Fibroblast of mammary gland (primary cell): ENCODE data around the gene RIT2.

Source experiments
- DNase-seq: peaks from one replicate; pipeline ENCODE4 v3.0.0-alpha.2; 2010; ENCODE audit warnings: low read depth
- H3K4me3 ChIP-seq: 2 replicates; pipeline ENCODE4 v1.5.1; 2011; ENCODE audit warnings: low read depth, mild to moderate bottlenecking, low read length, moderate library complexity; ENCODE audit not compliant: control insufficient read depth
- TF ChIP-seq, protein P1 (sequence below): conservative IDR thresholded peaks from 2 replicates; pipeline ENCODE4 v1.5.1; 2011; ENCODE audit warnings: low read depth, low read length, inconsistent platforms; ENCODE audit not compliant: control insufficient read depth, insufficient read depth

RIT2 gene

DNA sequence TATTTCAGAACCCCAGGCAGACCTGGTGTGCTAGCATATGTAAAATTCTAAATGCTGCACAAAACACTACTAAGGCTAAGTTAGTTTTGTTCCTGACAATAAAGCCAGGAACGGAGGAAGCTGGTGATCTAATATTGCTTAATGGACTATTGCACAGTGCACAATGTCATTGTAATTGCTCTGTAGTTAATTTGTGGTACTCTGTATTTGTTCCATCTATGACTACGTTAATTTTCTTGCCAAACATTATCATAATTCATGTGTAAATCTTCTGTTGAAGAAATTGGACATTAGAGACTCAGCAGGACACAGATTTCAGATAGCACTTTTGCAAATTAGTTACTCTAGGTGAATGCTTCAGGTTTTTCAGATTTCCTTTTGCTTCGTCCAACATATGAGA lies 232.3 kb downstream of the RIT2 start:
- TF ChIP-seq, protein P1, sequence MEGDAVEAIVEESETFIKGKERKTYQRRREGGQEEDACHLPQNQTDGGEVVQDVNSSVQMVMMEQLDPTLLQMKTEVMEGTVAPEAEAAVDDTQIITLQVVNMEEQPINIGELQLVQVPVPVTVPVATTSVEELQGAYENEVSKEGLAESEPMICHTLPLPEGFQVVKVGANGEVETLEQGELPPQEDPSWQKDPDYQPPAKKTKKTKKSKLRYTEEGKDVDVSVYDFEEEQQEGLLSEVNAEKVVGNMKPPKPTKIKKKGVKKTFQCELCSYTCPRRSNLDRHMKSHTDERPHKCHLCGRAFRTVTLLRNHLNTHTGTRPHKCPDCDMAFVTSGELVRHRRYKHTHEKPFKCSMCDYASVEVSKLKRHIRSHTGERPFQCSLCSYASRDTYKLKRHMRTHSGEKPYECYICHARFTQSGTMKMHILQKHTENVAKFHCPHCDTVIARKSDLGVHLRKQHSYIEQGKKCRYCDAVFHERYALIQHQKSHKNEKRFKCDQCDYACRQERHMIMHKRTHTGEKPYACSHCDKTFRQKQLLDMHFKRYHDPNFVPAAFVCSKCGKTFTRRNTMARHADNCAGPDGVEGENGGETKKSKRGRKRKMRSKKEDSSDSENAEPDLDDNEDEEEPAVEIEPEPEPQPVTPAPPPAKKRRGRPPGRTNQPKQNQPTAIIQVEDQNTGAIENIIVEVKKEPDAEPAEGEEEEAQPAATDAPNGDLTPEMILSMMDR: no peak
- no peak for DNase-seq
- no peak overlapping the region for H3K4me3 ChIP-seq

DNA sequence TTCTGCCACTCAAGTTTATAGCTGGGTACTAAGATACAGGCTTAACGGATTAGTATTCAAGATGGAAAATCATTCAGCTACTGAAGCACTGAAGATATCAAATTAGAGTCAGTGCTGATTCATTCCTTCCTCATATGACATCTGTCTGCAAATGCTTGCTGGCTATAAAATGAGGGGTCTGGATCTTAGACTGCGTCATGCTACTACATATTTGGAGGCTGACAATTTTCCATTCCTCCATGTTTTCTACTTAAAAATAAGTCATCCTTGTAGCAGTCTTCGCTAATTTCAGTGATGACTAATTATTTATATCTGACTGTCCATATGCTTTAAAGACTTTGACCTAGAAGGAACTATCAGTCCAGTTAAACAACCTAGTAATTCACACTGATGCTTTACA lies 233.4 kb downstream of the RIT2 start:
- TF ChIP-seq, protein P1: no peak
- no peak overlapping the region for H3K4me3 ChIP-seq
- peak; percentile 0 for DNase-seq

DNA sequence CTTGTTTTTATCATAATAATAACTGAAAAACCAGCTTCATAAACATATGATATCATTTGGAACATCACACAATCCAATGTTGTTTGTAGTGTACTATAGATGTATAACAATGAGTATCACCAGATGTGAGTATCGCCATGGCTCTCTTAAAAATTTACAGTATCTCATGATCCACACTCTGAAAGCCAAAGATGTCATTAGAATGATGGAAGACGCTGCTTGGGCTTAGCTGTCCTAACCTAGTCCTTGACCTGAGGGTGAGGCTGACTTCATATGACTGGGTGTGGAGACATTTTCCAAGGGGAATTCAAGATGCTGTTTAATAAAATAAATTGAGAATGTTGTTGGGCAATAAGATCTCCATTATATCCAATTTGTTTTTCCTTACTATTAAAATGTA lies 242.6 kb downstream of the RIT2 start:
- no peak for DNase-seq
- TF ChIP-seq, protein P1: no peak
- H3K4me3 ChIP-seq: no peak overlapping the region

DNA sequence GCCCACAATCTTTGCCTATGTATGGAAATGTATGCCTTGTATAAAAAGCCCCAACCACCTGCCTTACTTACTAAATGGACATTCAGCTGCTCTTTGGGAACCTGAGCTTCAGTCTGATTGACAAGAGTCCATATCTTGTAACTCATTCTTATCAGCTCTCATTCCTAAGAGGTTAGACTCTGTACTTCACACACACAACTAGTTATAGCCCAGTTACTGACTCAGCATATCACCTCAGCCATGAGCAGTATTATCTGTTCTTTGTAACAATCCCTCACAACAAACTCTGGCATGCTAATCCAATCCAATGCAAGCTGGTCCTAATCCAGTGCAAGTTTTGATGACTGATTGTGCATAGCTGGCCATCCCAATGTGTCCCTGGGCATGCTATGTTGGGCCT lies 250.6 kb downstream of the RIT2 start:
- no peak overlapping the region for H3K4me3 ChIP-seq
- TF ChIP-seq, protein P1: no peak
- no peak for DNase-seq

DNA sequence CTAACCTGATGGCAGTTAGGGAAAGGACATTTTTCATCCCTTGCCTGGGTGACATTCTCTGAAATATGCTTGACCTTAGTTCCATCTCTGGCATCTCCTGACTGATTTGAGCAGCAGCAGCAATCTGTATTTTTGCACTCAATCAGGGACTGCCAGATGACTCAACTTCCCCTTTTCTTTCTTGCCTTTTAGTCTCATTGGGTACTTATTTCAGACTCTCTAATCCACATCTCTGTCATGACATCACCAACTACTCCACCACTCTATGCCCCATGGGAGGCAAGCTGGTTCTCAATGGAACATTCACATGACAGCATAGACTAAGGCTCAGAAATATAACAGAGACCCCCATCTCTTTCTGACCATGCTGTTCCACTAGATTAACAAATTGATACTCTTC lies 254.2 kb downstream of the RIT2 start:
- TF ChIP-seq, protein P1: no peak
- no peak for DNase-seq
- no peak overlapping the region for H3K4me3 ChIP-seq

DNA sequence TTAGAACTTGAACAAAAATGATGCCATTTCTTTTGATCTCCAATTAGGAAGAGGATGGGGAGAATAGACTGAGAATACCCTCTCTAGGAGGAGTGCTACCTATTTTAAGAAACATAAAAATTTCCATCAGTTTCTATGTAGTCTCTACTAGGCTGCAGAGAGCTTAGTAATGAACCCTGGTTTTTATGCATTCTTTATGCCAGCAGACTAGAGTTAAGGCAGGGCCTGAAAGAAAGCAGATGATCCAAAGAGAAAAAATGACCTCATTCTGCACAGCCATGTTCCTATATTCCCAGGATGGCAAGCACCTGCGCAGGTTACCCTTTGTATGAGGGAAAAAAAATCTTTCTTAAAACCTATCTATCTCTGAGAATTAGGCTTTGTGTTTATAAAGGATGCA lies 254.9 kb downstream of the RIT2 start:
- H3K4me3 ChIP-seq: no peak overlapping the region
- TF ChIP-seq, protein P1: no peak
- no peak for DNase-seq

DNA sequence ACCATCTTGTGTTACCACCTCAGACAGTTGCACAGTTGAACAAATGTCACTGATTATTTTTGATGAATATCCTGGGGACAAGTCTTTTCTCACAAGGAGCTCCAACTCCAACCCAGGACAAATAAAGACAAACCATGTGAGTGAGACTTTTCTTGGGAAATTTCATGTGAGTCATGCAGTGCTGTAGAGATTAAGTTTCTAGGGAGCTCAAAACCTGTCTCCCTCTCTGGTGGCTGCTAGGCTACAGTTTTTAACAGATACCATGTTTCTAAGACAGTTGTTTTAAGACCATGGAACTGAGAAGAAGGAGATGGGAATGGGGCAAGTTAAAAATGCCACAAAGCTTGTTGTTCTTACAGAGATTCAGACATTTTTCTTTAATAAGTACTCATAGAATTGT lies 255.5 kb downstream of the RIT2 start:
- H3K4me3 ChIP-seq: no peak overlapping the region
- TF ChIP-seq, protein P1: no peak
- no peak for DNase-seq
